GM10847 (cell line): ENCODE results near the gene TRANK1.

ENCODE experiments used
- POLR2A ChIP-seq: IDR thresholded peaks from 2 replicates; pipeline ENCODE4 v1.6.1; 2011; ENCODE audit not compliant: insufficient read length; ENCODE audit errors: extremely low read depth

The TRANK1 gene

GRCh38 chr3:36933540-36934296 is 11.1 kb downstream of the TRANK1 start:
- no peak for TF ChIP-seq POLR2A

- TF ChIP-seq POLR2A, result no peak
Measured at GRCh38 chr3:36928220-36928619, 16.6 kb downstream of the TRANK1 start.

GRCh38 chr3:36926292-36926897 is 18.5 kb downstream of the TRANK1 start:
- TF ChIP-seq POLR2A, result no peak

- no peak for TF ChIP-seq POLR2A
Measured at GRCh38 chr3:36924744-36925521, 19.9 kb downstream of the TRANK1 start.

- no peak for TF ChIP-seq POLR2A
Measured at GRCh38 chr3:36923981-36924743, 20.7 kb downstream of the TRANK1 start.

- TF ChIP-seq POLR2A, result no peak
Measured at GRCh38 chr3:36923523-36923943, 21.3 kb downstream of the TRANK1 start.

- no peak for TF ChIP-seq POLR2A
Measured at GRCh38 chr3:36920884-36921567, 23.8 kb downstream of the TRANK1 start.

- TF ChIP-seq POLR2A, result no peak
Measured at GRCh38 chr3:36919439-36920160, 25.3 kb downstream of the TRANK1 start.

GRCh38 chr3:36918050-36918449 is 26.8 kb downstream of the TRANK1 start:
- TF ChIP-seq POLR2A, result no peak

- no peak for TF ChIP-seq POLR2A
Measured at GRCh38 chr3:36911990-36912804, 32.7 kb downstream of the TRANK1 start.

- TF ChIP-seq POLR2A, result no peak
Measured at GRCh38 chr3:36909666-36910065, 35.2 kb downstream of the TRANK1 start.

- no peak for TF ChIP-seq POLR2A
Measured at GRCh38 chr3:36909181-36909580, 35.7 kb downstream of the TRANK1 start.

GRCh38 chr3:36908647-36909180 is 36.1 kb downstream of the TRANK1 start:
- TF ChIP-seq POLR2A, result no peak
